Neural cell (in vitro differentiated cells): Measurements from ENCODE around the gene INSIG1. TPM values are rescaled to one million over a fixed set of nuclear protein-coding genes. Genes with fewer than 3 reads are reported as not detected.

Experiments
- H2AFZ ChIP-seq: fragments of 200-600, 300-800 bp; sonication (generic), shearing (Covaris generic); 2 replicates; pipeline ENCODE4 v1.6.0; 2014; ENCODE audit warnings: low read depth, mild to moderate bottlenecking, antibody characterized with exemption, low read length, moderate library complexity
- H3F3A ChIP-seq: fragments of 200-600 bp; shearing (Covaris generic); 2 replicates; pipeline ENCODE4 v1.6.1; 2016; ENCODE audit warnings: mild to moderate bottlenecking, moderate library complexity, mixed read lengths, antibody characterized with exemption, low read length; ENCODE audit not compliant: insufficient read depth, poor library complexity, severe bottlenecking
- H3K27ac ChIP-seq: fragments of 200-600, 300-800 bp; sonication (generic), shearing (Covaris generic); 2 replicates; pipeline ENCODE4 v1.5.1; 2014; ENCODE audit warnings: mild to moderate bottlenecking, low read length, moderate library complexity
- H3K27me3 ChIP-seq: fragments of 300-800, 200-600 bp; sonication (generic), shearing (Covaris generic); 2 replicates; pipeline ENCODE4 v1.6.0; 2014; ENCODE audit warnings: mild to moderate bottlenecking, low read depth, low read length, moderate library complexity; ENCODE audit not compliant: insufficient read depth
- H3K36me3 ChIP-seq: fragments of 300-800, 200-600 bp; sonication (generic), shearing (Covaris generic); 2 replicates; pipeline ENCODE4 v1.5.1; 2014; ENCODE audit warnings: mild to moderate bottlenecking, antibody characterized with exemption, low read length, moderate library complexity; ENCODE audit not compliant: insufficient read depth
- H3K4me2 ChIP-seq: fragments of 300-800, 200-600 bp; sonication (generic), shearing (Covaris generic); 2 replicates; pipeline ENCODE4 v1.6.0; 2014; ENCODE audit warnings: mild to moderate bottlenecking, low read length
- H3K4me3 ChIP-seq: fragments of 300-800, 200-600 bp; sonication (generic), shearing (Covaris generic); 2 replicates; pipeline ENCODE4 v1.5.1; 2014; ENCODE audit warnings: mild to moderate bottlenecking, low read length, moderate library complexity
- H3K79me2 ChIP-seq: fragments of 200-600 bp; shearing (Covaris generic); replicated peaks from 2 replicates; pipeline ENCODE4 v1.6.0; 2014; ENCODE audit warnings: mild to moderate bottlenecking, low read length, moderate library complexity; ENCODE audit not compliant: insufficient read depth
- H3K9ac ChIP-seq: fragments of 300-800, 200-600 bp; sonication (generic), shearing (Covaris generic); 2 replicates; pipeline ENCODE4 v1.6.1; 2016; ENCODE audit warnings: mild to moderate bottlenecking, low read length, mixed read lengths
- H3K9me2 ChIP-seq: fragments of 200-600 bp; shearing (Covaris generic); 2 replicates; pipeline ENCODE4 v1.6.1; 2016; ENCODE audit warnings: mild to moderate bottlenecking, low read length, mixed read lengths; ENCODE audit not compliant: insufficient read depth
- H3K9me3 ChIP-seq: fragments of 200-600, 300-800 bp; sonication (generic), shearing (Covaris generic); 2 replicates; pipeline ENCODE4 v1.6.1; 2016; ENCODE audit warnings: mild to moderate bottlenecking, mixed run types, low read length, moderate library complexity, mixed read lengths
- H4K20me1 ChIP-seq: fragments of 200-600 bp; shearing (Covaris generic); 2 replicates; pipeline ENCODE4 v1.6.1; 2016; ENCODE audit warnings: mild to moderate bottlenecking, mixed run types; ENCODE audit not compliant: insufficient read depth
- CTCF ChIP-seq: fragments of 450-650 bp; IDR thresholded peaks from 2 replicates; pipeline ENCODE4 v1.5.1; 2014; ENCODE audit warnings: antibody characterized with exemption, mild to moderate bottlenecking, moderate library complexity; ENCODE audit not compliant: poor library complexity, severe bottlenecking
- EP300 ChIP-seq: fragments of 450-650 bp; conservative IDR thresholded peaks from 2 replicates; pipeline ENCODE4 v1.6.1; 2014; ENCODE audit warnings: antibody characterized with exemption, mild to moderate bottlenecking, moderate library complexity; ENCODE audit not compliant: poor library complexity, severe bottlenecking
- EZH2 ChIP-seq: fragments of 200-600, 300-800 bp; shearing (Covaris generic), sonication (generic); IDR thresholded peaks from 2 replicates; pipeline ENCODE4 v1.6.1; 2014; ENCODE audit warnings: antibody characterized with exemption, low read length, borderline replicate concordance, mild to moderate bottlenecking; ENCODE audit not compliant: insufficient read depth, poor library complexity, severe bottlenecking
- MXI1 ChIP-seq: fragments of 450-650 bp; conservative IDR thresholded peaks from 2 replicates; pipeline ENCODE4 v1.6.1; 2014; ENCODE audit warnings: antibody characterized with exemption, mild to moderate bottlenecking; ENCODE audit not compliant: poor library complexity, severe bottlenecking
- POLR2AphosphoS5 ChIP-seq: IDR thresholded peaks from 2 replicates; pipeline ENCODE4 v1.6.1; 2012
- RAD21 ChIP-seq: fragments of 450-650 bp; conservative IDR thresholded peaks from 2 replicates; pipeline ENCODE4 v1.6.1; 2014; ENCODE audit warnings: antibody characterized with exemption, mild to moderate bottlenecking, moderate library complexity
- SMC3 ChIP-seq: fragments of 450-650 bp; conservative IDR thresholded peaks from 2 replicates; pipeline ENCODE4 v1.6.1; 2014; ENCODE audit warnings: antibody characterized with exemption, mild to moderate bottlenecking, moderate library complexity; ENCODE audit not compliant: poor library complexity
- TAF1 ChIP-seq: IDR thresholded peaks from 2 replicates; pipeline ENCODE4 v1.6.1; 2012; ENCODE audit warnings: low read depth
- polyA plus RNA-seq: library from polyadenylated mRNA; depleted of rRNA; stranded (reverse); fragments of >200 nt; gene quantifications from 2 replicates; pipeline ENCODE4 v1.2.3, GENCODE V29; 2014
- TF ChIP-seq, protein P1 (sequence below): IDR thresholded peaks from 2 replicates; pipeline ENCODE4 v1.6.1; 2012; ENCODE audit warnings: borderline replicate concordance

INSIG1 gene
- polyA plus RNA-seq, 1 donor from 2014 or later = 71.0 TPM

DNA sequence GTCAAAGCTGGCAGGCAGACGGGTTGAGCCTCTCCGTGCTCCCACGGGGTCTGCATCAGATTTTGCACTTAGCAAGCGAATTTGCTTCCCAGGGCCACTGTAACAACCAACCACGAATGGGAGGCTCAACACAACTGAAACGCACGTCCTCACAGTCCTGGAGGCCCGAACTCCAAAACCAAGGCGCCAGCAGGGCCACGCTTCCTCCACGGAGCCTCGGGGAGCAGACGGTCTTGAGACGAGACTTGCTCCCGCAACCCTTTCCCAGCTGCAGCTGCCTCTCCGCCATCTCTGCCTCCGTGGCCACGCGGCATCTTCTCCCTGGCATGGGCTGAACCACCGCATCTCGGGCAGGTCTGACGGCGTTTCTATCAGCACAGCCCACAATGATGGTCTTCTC, 30.2 kb upstream of the INSIG1 start:
- no peak overlapping the region for H3K4me3 ChIP-seq
- no peaks in the 10 kb centered on the region for H3K36me3 ChIP-seq
- no peaks in the 10 kb centered on the region for H3K9me2 ChIP-seq
- no peaks in the 10 kb centered on the region for H4K20me1 ChIP-seq
- no peak overlapping the region for H3K9ac ChIP-seq
- no peak overlapping the region for H3K4me2 ChIP-seq
- no peaks in the 10 kb centered on the region for H3K79me2 ChIP-seq
- H3K27me3 ChIP-seq = no peaks in the 10 kb centered on the region
- no peak overlapping the region for H3K27ac ChIP-seq
- no peak overlapping the region for H2AFZ ChIP-seq
- H3F3A ChIP-seq = no peaks in the 10 kb centered on the region
- H3K9me3 ChIP-seq = no peaks in the 10 kb centered on the region
- TF ChIP-seq EZH2 (no peak), EP300 (no peak), CTCF (no peak), RAD21 (no peak), POLR2AphosphoS5 (no peak), SMC3 (no peak), TAF1 (no peak), MXI1 (no peak)
- TF ChIP-seq, protein P1, sequence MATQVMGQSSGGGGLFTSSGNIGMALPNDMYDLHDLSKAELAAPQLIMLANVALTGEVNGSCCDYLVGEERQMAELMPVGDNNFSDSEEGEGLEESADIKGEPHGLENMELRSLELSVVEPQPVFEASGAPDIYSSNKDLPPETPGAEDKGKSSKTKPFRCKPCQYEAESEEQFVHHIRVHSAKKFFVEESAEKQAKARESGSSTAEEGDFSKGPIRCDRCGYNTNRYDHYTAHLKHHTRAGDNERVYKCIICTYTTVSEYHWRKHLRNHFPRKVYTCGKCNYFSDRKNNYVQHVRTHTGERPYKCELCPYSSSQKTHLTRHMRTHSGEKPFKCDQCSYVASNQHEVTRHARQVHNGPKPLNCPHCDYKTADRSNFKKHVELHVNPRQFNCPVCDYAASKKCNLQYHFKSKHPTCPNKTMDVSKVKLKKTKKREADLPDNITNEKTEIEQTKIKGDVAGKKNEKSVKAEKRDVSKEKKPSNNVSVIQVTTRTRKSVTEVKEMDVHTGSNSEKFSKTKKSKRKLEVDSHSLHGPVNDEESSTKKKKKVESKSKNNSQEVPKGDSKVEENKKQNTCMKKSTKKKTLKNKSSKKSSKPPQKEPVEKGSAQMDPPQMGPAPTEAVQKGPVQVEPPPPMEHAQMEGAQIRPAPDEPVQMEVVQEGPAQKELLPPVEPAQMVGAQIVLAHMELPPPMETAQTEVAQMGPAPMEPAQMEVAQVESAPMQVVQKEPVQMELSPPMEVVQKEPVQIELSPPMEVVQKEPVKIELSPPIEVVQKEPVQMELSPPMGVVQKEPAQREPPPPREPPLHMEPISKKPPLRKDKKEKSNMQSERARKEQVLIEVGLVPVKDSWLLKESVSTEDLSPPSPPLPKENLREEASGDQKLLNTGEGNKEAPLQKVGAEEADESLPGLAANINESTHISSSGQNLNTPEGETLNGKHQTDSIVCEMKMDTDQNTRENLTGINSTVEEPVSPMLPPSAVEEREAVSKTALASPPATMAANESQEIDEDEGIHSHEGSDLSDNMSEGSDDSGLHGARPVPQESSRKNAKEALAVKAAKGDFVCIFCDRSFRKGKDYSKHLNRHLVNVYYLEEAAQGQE = no peak

GRCh38 chr7:155268211-155268610, 29.5 kb upstream of the INSIG1 start:
- Histone ChIP-seq H3F3A (no peaks in the 10 kb centered on the region), H3K9ac (no peak overlapping the region), H3K36me3 (no peaks in the 10 kb centered on the region), H3K9me3 (no peaks in the 10 kb centered on the region), H3K27me3 (no peaks in the 10 kb centered on the region), H3K9me2 (no peaks in the 10 kb centered on the region), H3K79me2 (no peaks in the 10 kb centered on the region), H3K4me2 (no peak overlapping the region), H4K20me1 (no peaks in the 10 kb centered on the region), H3K27ac (no peak overlapping the region), H3K4me3 (no peak overlapping the region), H2AFZ (no peak overlapping the region)
- TF ChIP-seq SMC3 (no peak), TAF1 (no peak), POLR2AphosphoS5 (no peak), MXI1 (no peak), CTCF (no peak), EP300 (no peak), RAD21 (no peak), EZH2 (no peak)
- TF ChIP-seq, protein P1 = no peak
